ENCODE data around the gene DNAH14. TPM values are rescaled to one million over a fixed set of nuclear protein-coding genes. Genes with fewer than 3 reads are reported as not detected.

Gene DNAH14
- total RNA-seq, 4 donors from 2014 or later: under 0.01 to 142 (median 4.1) TPM

DNA sequence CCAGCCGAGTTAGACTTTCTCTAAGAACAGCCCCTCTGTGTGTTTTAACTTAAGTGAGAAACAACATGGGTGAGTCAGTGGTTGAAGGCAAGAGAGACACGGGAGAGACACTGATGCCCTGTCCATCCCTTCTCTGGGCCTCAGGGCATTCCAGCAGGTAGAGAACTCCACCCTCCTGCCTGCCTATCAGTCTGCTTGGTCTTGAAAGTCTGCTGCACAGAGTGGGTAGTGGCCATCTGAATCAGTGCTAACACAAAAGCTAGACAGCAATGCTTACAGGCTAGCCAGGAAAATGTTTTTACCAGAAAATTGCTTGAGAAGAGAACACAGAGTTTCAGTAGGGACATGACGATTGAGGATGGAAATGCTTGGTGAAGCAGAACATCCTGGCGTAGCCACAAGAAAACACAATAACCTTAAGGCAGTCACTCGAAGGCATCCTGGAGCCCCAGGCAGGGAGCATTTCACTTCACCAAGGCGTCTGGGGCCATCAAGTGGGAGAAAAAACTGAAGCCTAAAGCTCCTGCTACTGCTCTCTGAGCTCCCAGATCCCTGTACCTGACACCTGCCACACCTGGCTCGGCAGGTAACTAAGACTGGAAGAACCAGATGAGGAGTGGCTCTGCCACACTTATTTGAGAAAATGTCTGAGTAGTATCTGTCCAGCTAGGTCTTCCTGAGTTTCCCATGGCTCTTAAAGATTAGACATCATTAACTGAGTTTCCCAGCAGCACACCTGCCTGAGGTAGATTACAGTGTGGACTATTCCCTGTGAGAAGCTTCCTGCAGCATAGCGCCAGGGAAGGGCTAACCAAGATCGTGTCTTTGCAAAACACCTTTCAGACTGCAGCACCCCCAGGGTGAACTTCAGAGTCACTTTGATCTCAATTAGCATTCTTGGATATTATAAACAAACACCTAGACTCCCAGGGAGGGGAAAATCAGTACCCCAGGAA is 516.4 kb downstream of the DNAH14 start:
- H3K9me3 ChIP-seq: no peaks in the 10 kb centered on the region
- H3K36me3 ChIP-seq: no peaks in the 10 kb centered on the region
- H3K4me3 ChIP-seq: no peak overlapping the region
- peaks cover 27% of the 10 kb centered on the region in 2 donors for H3K4me1 ChIP-seq
- H3K27ac ChIP-seq: peak overlapping the region; percentile 91 to 94
- H3K27me3 ChIP-seq: no peaks in the 10 kb centered on the region
- intact Hi-C loops (cut with DNase I; ENCODE audit: low total_unique reads): no loop called here
- TF ChIP-seq, protein P1, sequence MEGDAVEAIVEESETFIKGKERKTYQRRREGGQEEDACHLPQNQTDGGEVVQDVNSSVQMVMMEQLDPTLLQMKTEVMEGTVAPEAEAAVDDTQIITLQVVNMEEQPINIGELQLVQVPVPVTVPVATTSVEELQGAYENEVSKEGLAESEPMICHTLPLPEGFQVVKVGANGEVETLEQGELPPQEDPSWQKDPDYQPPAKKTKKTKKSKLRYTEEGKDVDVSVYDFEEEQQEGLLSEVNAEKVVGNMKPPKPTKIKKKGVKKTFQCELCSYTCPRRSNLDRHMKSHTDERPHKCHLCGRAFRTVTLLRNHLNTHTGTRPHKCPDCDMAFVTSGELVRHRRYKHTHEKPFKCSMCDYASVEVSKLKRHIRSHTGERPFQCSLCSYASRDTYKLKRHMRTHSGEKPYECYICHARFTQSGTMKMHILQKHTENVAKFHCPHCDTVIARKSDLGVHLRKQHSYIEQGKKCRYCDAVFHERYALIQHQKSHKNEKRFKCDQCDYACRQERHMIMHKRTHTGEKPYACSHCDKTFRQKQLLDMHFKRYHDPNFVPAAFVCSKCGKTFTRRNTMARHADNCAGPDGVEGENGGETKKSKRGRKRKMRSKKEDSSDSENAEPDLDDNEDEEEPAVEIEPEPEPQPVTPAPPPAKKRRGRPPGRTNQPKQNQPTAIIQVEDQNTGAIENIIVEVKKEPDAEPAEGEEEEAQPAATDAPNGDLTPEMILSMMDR (IDR thresholded peaks at IDR 0.05): no peak
- TF ChIP-seq POLR2A (IDR thresholded peaks at IDR 0.05): no peak
- peak in 1 of 2 donors; percentile 40 for DNase-seq

DNA sequence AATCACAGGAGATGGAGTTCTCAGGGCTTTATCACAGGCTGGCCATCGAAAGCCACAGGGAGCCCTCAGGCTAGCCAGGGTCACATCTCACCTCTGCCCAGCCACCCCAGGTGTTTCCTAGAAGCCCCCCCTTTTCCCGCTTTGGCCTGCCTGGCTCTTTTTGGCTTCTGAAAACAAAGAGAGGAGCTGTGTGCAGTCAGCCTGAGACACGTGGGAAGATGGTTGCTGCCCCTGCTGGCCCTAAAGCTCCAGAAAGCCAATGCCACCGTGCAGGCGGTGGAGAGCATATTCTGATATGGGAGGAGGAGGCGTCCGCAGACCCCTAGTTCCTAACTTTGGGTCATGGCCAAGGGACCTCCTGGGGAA is 517.1 kb downstream of the DNAH14 start:
- TF ChIP-seq, protein P1 (IDR thresholded peaks at IDR 0.05): no peak
- no peak for TF ChIP-seq POLR2A (IDR thresholded peaks at IDR 0.05)
- Histone ChIP-seq H3K4me1 (peaks cover 27% of the 10 kb centered on the region in 2 donors), H3K27me3 (no peaks in the 10 kb centered on the region), H3K4me3 (no peak overlapping the region), H3K27ac (peak overlapping the region; percentile 91 to 94), H3K9me3 (no peaks in the 10 kb centered on the region), H3K36me3 (no peaks in the 10 kb centered on the region)
- intact Hi-C loops (cut with DNase I; ENCODE audit: low total_unique reads): no loop called here
- DNase-seq: peak in 1 of 2 donors; percentile 43

DNA sequence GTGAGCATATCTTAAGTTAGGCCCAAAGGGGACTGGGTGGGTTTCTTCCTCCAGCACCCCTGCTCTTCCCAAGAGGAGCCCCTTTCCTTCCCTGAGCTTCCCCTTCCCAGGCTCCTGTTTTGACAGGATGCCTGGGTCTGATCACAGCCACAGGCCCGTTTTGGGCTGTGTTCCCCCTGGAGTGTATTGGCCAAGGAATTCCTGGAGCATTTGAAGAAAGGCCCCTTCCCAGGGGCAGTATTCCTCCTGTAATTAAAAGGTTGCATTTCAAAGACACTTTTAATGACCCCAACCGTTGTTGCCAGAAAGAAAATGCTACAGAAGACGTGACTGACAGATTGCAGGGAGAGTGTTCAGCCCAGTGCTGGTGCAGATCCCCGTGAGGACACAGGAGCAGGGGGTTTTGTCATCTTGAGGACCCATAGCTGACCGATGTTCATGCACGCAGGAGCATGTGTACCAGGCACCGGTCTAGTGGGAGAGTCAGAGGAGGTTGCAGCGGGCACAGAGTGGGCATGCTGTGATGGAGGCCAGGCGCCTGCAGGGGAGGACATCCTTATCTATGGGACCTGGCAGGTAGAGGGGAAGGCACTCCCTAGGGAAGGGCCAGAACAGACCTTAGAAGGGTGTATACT is 517.6 kb downstream of the DNAH14 start:
- Histone ChIP-seq H3K9me3 (no peaks in the 10 kb centered on the region), H3K4me3 (no peak overlapping the region), H3K36me3 (no peaks in the 10 kb centered on the region), H3K27ac (peak overlapping the region; percentile 91 to 94), H3K27me3 (no peaks in the 10 kb centered on the region), H3K4me1 (peaks cover 27% of the 10 kb centered on the region in 2 donors)
- intact Hi-C loops (cut with DNase I; ENCODE audit: low total_unique reads): no loop called here
- TF ChIP-seq, protein P1 (IDR thresholded peaks at IDR 0.05): no peak
- TF ChIP-seq POLR2A (IDR thresholded peaks at IDR 0.05): no peak
- DNase-seq: no peak

- no peaks in the 10 kb centered on the region for H3K36me3 ChIP-seq
- H3K4me1 ChIP-seq: peaks cover 24 to 27% of the 10 kb centered on the region in 2 donors
- H3K4me3 ChIP-seq: peak overlapping the region; percentile 2 to 8
- DNase-seq: peak; percentile 74 to 91
- TF ChIP-seq, protein P1 (IDR thresholded peaks at IDR 0.05): no peak
- TF ChIP-seq POLR2A (IDR thresholded peaks at IDR 0.05): peak in 1 of 2 donors; percentile 58
- intact Hi-C loops (cut with DNase I; ENCODE audit: low total_unique reads): no loop called here
- H3K9me3 ChIP-seq: no peaks in the 10 kb centered on the region
- H3K27me3 ChIP-seq: no peaks in the 10 kb centered on the region
- H3K27ac ChIP-seq: peak overlapping the region; percentile 91 to 94
Measured at GRCh38 chr1:225447650-225448089, 518.2 kb downstream of the DNAH14 start.

Measured in uterus (tissue), 4 donors.